GM04504 (cell line): ENCODE measurements around the gene SQOR.

Source experiments
- DNase-seq: peaks from one replicate; pipeline ENCODE4 v3.0.0-alpha.2; 2012; ENCODE audit warnings: low read depth

Gene SQOR

DNA sequence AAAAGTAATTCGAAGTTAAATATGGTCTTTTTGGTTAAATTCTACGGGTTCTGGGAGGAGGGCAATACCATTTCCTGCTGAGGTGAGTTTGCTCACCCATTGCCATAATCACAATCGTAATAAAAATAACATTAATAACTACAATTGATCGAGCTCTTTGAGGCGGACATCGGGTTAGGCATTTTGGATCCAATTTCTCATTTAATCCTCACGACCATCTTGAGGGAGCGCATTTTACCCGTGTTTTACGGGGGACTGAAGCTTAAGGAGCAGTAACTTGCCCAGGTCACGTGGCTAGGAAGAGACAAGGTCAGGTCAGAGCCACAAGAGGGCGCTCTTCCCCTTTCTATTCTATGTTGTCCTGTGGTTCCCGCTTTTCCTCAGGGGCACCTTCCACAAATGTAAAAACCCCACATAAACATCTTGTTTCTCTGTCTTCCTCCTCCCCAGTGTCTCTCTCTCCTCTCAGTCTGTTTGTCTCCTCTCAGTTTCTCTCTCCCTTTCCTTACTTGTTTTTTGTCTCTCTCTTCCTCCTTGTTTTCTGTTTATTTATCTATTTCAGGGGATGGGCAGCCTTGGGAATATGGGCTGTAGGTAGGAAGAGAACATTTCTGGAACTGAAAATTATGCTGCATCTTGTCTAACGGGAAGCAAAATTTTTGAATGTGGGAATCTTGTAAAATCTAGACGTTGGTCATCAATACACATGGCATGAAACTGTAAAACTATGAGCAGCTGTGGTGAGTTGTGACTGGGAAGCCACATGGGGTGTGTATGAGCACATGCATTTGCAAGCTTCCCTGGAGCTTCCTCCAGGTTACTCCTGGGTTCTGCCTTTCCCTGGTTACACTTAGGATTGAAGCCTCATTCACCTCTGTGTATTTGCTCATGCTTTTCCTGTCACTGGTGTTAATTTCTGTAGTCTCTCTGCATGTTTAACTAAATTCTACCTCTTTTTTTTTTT is 71.0 kb downstream of the SQOR start:
- peak; percentile 52 for DNase-seq

DNA sequence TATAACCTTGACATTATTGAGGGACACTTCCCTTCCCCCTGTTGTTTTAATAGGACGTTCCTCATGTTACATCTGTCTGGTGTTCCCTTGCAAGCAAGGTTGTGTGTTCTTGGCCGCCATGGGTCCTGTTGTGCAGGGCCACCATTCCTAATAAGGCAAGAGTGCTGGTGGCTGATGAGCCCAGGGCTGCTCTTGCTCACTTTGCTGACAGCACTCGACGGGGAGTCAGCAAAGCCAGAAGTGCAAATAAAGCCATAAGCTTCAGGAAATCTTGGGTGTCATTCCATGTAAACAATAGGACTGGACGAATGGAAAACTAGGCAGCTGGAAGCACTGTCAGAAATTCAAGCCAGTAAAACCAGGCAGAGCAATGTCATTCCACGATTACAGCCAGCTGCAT is 75.8 kb downstream of the SQOR start:
- no peak for DNase-seq

DNA sequence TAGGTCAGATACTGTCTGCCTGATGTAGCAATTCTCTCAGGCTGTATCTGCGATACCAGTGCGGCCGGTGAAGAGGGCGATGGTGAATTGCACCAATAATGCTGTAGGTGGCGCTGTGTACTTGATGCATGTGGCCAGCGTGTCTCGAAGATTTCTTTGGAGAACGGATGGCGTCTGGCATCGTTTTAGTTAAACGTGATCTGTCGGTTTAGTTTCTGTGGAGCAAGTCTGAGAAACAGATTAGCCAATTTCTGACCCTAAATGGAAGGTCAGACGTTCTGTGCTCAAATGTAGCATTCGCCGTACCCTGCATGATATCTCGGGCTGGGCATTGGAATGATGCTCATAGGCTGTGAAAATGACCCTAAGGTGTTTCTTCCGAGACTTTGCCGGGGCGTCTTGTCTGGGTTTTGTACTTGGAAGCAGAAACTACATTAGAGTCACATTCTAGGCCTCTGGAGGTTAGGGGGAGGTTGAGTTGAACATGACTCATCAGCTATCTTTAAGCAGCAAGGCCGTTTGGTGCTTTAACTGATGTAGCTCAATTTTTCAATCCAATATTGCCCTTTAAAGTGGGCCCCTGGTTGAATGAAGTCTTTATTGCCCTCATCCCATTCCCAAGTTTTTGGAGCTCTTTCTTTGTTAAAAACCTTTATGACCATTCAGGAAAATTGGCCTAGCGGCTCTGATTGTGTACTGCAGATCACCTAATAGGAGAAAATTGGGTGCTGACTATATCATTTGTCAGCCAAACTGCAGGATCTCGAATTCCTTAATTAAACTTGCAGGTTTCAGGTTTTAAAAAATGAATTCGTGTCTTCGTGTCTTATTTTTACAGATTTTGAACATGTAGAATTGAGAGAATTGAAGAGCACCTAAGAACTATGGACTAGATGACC is 80.0 kb downstream of the SQOR start:
- DNase-seq: no peak

DNA sequence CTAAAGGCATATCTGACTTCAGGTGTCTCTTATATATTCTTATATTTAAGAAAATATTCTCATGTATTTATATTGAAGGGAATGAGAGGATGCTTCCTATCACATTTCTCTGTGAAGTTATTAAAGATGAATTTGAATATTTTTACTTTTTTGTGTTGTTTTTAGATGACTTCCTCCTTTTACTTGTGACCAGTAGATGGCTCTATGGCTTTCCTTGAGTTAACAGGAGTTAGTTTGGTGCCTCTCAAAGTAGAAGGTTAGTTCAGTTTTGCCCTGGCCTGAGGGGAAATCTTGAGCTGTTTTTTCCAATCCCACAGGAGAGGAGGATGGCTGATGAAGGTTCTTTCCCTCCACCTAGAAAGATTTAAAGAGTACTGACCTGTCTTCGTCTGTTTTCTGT is 80.7 kb downstream of the SQOR start:
- no peak for DNase-seq

DNA sequence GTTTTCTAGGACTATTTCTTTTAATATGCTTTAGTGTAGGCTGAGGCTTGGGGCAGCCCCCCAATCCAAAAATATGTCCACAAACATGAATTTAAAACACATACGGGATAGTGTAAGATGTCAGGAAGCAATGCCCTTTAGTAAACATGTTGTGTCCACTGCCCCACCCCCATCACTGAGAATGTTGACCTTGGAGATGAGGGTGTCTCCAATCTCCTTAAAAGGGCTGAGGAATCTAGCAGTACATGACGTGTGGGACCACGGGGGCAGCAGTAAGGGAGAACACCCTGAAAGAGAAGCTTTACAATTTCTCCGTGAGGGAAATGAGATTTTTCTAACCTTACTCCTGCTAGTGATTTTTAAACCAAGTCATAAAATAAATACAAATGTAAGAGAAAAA is 84.7 kb downstream of the SQOR start:
- no peak for DNase-seq

DNA sequence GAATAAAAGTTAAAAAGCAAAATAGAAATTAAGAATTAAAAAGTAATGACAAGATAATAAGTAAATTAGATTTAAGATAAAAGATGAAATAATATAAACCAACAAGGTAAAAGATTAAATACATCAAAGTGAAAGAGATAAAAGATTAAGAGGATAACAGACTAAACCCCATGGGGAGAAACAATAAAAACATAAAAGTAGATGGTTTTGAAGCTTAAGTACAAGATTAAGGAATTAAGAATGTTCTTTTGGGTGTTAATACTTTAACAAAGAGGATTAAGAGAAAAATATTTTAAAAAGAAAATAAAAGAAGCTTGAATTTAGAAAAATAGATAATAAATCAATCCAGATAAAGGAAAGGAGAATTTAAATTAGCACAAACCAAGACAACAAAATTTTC is 85.4 kb downstream of the SQOR start:
- DNase-seq: no peak

DNA sequence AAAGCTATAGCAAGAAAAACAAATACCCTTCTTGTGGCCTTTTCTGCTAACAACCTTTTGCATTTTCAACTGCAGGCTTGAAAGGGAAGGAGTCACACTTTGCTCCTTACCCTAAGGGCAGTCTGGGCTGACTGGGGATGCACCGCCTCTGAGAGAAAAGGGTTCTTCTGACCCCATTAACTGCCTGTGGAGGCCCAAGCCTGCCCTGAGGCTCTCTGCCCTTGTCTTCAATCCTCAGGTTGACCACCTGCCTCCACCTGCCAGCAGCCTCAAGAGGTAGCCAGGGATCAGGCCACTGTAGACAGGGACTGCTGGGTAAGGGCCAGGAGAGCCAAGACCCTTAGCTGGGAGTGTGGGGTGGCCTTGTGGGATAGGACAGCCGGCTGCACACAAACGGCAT is 93.8 kb downstream of the SQOR start:
- DNase-seq: no peak

DNA sequence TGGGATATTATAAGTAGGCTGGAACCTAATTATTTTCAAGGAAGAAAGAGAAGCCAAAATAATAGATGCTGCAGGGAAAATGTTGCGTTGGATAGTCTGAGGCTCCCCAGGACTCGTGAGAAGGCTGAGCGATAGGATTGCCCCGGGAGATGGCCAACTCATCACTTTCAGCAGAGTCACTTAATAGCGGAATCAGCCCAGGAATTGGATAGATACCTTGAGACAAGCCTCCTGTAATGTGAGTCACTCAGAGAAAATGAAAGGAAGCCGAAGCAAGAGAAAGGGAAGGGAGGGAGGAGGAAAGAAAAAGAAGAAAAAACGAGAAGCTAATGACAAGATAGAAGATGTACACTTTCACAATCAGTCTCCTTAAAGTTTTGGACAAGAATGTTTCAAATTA is 94.3 kb downstream of the SQOR start:
- DNase-seq: no peak

DNA sequence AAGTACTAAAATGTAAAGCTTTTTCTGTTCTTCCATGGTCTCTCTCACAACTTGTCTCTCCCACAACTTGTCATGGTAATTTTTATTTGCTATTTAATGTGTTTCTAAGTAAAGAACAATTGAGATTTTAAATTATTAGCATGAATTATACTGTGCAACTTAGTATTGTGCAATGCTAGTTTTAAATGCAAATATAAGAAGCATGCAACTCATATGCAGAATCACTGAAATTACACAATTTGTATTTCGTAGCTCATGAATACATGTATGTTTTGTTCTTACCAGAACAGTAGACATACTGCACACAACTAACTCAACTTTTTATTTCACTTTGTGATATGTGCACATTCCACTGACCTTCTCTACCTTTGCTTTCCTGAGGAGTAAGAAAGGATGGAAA is 96.5 kb downstream of the SQOR start:
- no peak for DNase-seq

DNA sequence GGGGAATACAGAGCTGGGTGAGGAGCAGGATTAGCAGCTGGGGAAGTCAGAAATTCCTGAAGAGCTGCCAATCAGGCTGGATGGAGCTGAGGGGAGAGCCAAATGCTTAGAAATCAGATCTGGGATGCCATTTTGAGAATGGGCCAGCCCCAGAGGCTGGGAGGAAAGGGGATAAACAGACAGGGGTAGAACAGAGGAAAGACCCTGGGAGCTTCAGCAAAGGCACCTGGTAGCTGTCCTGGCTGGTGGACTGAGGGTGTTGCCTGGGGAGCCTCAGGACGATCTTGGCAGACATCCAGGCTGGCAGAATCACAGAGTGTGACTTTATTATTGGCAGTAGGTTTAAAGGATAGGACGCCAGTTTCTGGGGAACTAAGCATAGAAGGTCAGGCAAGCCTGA is 97.8 kb downstream of the SQOR start:
- DNase-seq: no peak

DNA sequence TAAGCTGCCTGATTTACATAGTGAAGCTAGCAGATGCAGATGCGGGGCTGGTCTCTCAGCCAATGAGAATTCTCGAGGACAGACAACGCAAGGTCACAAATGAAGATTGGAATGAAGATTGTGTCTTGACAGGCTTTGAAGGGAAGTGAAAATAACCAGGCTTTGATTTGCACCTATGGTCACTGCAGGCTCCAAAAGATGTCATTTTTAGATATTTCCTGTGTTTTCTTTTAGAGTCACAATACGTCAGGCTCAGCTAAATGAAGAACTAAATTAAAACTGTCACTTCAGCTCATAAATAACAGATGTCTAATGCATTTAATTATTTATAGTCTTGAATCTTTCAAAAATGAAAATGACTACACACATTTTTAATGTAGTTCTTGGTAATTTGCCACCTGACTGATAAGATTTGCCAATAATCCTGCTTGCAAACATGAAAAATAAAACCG is 99.5 kb downstream of the SQOR start:
- no peak for DNase-seq
